ENCODE data around the gene MMP23B. TPM values are rescaled to one million over a fixed set of nuclear protein-coding genes. Genes with fewer than 3 reads are reported as not detected.
"Not testable (repeated sequence)": the region's sequence is repeated elsewhere in the genome, so short reads cannot be mapped to it uniquely, and the experiment has no call there.

Gene MMP23B
- total RNA-seq, 1 donor from 2014 or later, result 3.2 TPM

DNA sequence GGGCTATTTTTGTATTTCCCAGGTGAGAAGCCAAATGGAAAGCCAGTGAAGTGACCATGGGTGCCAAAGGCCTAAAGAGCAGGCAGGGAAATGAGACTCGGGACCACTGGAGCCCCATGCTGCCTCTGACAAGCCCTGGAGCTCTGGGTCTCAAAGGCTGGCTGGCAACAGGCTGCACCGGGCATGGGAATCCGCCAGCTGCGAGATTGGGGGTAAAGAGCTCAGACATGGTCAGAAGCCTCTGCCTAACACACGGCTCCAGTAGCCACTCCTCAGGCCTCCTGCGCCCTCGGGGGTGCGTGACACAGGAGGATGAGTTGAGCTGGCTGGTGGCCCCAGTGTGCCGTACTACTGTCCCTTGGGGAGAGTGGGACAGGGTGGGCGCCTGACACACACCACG is 32.3 kb downstream of the MMP23B start:
- DNase-seq (ENCODE audit: extremely low read depth, low read depth, low spot score), result not testable (repeated sequence)

DNA sequence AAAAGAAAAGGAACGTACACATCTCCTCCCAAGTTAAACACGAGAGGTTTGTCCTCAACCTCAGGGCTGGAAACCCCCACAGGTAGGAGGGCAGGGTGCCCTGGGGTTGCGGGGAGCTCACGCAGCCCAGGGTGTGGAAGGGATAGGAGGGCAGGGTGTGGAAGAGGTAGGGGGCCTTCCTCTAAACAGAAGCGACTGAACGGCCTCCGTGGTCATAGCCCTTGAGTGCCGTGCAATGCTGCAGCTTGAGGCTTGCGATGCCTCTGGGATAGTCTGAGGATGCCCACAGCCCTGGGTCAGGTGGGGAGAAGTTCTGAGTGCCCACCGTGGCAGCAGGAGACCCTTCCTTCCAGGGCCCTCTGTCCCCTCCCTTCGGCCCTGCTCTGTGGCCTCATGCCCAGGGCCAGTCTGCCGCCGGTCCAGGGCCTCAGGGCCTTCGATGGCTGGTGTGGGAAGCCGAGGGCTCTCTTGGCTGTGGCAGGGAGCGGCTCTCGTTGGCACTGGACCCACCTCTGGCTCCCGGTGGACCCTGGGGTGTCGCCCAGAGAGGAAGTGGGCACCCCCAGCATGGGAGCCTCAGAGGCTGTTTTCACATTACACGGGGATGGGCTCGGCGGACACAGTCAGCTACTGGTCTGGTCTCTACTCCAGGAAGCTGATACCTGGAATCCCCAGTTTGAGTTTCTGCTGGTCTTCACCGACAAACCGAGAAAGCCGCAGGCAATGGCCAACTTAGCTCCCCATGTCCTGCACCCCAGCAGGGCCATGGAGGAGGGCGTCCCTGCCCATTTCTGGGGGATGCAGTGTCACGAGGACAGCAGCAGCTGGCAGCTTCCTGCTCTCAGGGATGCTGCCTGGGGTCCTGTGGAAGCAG is 33.2 kb downstream of the MMP23B start:
- no peak for DNase-seq (ENCODE audit: extremely low read depth, low read depth, low spot score)

DNA sequence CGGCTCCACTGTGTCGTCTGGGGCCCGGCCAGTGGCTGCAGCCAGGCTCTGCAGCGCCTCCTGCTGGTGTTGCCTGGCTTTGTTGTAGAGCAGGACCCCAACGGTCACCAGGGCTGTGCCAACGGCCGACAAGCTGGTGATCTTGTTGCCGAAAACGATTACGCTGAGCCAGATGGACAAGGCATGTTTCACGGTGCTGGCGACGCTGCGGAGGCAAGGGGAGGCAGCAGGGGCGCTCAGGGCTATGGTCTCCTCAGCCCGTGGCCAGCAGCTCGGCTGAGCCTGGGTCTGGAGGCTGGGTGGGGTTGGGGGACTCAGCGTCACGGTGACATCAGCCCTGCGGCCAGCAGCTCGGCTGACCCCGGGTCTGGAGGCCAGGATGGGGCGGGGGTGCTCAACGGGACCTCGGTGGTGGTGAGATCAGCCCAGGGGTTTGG is 33.9 kb downstream of the MMP23B start:
- no peak for DNase-seq (ENCODE audit: extremely low read depth, low read depth, low spot score)

DNA sequence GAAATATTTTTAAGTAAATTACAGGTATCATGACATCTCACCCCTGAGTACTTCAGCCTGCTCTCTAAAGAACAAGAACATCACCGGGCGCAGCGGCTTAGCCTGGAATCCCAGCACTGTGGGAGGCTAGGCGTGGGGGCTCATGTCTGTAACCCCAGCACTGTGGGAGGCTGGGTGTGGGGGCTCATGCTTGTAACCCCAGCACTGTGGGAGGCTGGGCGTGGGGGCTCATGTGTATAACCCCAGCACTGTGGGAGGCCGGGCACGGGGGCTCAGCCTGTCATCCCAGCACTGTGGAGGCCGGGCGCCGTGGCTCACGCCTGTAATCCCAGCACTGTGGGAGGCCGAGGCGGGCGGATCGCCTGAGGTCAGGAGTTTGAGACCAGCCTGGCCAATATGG is 34.6 kb downstream of the MMP23B start:
- no peak for DNase-seq (ENCODE audit: extremely low read depth, low read depth, low spot score)

DNA sequence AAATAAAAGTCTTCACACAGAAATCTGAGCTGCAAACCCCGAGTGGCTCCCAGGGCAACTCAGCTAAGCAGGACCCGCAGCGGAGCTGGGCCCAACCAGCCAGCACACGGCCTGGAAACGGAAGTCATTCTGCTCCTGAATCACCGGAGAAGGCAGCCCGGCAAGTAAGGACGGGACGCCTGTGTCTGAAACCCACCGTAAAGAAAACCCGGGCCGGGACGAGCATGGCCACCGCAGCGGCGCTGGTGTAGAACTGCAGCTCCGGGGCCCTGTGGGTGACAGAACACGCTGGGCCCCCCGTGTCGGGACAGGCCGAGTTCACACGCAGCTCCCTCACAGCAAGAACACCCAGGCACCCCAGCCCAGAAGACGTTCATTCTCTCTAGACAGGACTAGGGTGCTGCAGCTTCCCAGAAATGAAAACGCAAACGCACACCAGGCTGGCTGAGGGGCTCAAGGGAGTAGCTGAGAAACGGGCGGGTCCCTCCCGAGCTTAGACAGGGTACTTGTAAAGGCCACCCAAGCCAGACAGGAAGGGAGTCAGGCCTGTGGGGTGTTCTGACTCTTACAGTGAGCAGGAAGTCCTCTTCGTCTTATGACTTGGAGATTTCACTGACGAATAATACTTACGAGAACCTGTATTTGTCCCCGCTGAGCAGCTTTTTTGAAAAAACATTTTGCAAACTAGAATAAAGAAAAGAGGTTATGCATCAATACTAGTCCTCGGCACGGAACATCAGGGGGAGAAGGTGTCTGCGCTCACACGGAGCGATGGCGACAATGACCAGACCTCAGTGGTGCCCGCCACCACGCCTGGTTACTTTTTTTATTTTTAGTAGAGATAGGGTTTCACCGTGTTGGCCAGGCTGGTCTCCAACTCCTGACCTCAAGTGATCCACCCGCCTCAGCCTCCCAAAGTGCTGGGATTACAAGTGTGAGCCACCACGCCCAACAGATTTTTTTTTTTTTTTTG is 37.8 kb downstream of the MMP23B start:
- DNase-seq (ENCODE audit: extremely low read depth, low read depth, low spot score), result no peak

DNA sequence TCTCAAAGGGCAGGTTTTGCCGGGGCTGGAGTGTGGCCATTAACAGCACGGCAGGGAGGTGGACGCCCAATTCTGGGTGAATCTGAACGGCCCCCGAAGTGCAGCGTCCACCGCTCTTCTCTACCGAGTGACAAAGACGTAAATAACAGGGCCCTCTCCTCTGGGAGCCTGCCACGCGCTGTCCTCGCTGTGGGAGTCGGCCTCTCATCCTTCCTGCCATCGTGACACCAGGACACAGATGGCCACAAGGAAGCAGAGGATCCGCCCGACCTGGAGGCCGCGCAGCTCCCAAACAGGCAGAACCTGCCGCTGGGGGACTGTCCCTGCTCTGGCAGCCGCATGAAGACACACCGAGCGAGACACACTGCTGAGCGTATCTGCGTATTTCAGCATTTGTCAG is 38.9 kb downstream of the MMP23B start:
- DNase-seq (ENCODE audit: extremely low read depth, low read depth, low spot score), result no peak

DNA sequence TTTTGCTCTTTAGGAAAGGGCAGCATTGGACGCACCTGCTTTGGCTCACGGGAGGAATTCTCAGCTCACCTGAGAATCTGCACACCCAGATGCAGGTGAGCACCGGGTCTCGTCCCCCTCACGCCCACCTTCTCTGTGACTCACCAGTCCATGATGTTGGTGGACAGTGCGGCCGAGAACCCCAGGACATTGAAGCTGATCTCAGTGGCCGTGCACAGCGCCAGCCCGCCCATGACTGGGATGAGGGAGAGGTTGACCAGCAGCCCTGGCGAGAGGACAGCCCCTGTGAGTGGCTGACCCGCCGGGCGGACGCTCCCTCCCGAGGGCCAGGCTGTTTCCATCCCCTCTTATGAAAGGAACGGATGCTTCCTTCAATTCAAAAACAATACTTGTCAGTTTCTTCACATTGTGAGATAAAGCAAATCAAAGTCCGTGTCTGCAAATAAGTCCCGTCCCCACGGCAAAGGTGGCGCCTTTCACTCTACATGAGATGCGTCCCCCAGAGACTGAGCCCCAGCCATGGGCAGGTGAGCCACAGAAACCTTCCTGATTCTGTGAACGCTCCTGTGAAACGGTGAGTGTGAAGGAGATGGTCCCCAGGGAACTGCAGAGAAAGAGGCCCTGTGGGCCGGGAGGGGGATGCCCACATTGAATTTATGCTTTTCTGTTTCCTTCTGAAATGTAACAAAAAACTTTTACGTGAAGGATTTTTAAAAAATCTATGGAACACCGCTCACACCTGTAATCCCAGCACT is 39.6 kb downstream of the MMP23B start:
- no peak for DNase-seq (ENCODE audit: extremely low read depth, low read depth, low spot score)

DNA sequence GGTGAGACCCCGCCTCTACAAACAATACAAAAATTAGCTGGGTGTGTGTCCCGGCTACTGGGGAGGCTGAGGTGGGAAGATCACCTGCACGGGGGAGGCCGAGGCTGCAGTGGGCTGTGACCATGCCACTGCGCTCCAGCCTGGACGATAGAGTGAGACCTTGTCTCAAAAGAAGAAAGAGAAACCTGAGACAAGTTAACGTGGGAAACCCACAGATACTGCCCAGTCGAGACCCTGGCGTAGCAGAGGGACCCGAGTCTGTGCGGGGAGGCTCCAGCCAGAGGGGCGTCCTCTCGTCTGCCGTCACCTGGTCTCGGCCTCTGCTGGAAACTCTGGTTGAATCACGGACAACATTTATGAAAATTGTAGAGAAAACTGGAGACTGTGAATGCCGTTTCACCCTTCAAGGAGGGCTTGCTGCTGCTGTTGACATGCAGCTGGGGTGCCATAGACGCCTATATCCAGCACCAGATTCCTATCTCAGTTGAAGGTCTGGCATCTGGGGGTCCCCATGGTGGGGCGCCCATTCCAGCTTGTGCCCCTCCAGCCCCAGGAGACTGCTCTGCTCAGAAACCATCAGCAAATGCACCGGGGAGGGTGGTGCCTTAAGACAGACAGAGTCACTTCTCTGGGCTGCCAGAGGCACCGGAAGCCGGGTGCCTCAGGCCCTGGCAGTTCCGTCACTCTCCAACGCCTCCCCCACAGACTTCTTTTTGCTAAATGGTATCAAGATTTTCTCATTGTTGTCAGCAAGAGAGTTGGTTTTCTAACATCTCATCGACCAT is 40.4 kb downstream of the MMP23B start:
- no peak for DNase-seq (ENCODE audit: extremely low read depth, low read depth, low spot score)

DNA sequence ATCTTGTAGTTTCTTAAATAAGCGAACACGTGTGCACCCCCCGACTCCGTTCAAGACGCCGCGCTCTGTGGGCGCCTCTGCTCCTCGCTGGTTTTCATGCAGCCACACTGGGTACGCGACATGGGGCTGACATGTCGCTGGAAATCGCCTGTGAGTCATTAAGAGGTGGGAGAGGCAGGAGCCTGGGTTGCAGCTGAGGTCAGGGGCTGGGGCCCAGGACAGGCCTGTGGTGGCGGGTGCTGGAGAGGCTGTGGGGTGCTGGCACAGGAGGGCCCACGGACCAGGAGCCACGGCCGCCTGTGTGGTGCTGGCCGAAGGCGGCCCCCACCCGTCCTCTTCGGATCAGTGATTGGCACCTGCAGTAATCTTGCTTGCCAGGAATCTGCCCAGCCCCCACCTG is 42.8 kb downstream of the MMP23B start:
- DNase-seq (ENCODE audit: extremely low read depth, low read depth, low spot score), result not testable (repeated sequence)

DNA sequence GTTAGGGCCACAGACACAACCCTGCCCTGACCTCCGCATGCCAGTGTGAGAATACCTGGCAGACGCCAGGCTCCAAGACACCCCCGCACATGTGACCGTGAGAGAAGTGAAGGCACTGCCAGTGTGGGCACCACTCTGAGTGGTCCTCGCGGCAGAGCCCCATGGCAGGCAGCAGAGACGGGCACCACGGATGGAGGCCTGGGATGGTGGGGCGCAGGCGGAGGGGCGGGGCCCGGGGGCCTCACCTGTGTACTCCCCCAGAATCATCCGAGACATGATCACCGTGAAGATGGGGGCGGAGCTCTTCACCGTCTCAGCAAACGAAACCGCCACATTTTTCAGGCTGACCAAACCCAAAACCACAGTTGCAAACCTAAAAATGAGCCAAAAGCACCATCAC is 43.2 kb downstream of the MMP23B start:
- DNase-seq (ENCODE audit: extremely low read depth, low read depth, low spot score), result not testable (repeated sequence)

DNA sequence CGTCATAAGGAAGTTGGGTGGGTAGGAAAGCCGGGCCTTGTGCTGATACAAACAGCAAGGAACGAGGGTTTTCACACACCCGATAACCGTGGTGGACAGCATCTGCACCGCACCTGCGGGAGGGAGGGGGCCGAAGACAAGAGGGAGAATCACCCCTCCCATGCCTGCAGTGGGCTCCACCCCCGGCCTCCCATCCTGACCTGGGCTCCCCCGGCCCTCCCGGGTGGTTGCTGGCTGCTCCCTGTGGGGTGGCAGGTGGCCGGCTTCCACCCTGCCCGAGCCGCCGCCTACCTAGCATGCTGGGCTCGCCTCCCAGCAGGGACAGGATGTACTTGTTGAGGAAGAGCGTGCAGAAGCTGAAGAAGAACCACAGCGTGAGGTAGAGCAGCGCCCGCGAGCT is 44.1 kb downstream of the MMP23B start:
- not testable (repeated sequence) for DNase-seq (ENCODE audit: extremely low read depth, low read depth, low spot score)

DNA sequence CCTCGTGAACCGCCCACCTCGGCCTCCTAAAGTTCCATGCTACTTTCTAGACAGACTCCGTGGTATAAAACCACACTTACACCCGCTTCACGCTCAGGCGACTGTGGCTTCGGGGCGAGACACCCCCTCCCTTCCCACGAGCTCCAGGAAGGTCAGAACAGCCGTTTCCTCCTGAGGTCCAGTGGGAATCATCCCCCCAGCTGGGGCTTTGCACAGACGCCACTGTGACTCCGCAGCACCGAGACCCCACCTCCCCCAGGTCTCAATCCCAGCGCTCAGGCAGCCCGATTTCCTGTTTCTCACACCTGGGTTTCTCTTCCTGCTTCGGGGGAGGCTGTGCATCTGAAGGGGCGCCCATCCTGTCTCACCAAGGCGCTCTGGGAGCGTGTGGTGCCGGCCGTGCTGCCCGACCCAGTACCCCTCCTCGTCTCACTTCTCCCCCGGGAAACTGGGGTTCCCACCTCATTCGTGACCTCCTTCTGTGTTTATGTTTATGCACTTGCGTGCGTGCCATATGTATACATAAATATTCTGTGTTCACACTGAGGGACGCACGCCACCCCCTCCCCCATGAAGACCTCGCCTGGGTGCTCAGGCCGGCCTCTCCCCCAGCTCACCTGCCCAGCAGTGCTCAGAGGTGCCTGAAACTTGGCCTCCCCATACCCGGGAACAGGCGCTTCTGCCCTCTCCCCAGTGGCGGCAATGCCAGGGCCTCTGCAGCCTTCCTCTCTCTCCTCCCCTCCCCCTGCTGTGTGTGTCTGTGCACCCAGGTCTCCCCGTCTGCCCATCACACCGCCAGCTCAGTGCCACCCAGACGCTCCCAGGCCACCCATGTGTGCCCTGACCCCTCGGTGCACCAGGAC is 46.0 kb downstream of the MMP23B start:
- DNase-seq (ENCODE audit: extremely low read depth, low read depth, low spot score), result no peak

DNA sequence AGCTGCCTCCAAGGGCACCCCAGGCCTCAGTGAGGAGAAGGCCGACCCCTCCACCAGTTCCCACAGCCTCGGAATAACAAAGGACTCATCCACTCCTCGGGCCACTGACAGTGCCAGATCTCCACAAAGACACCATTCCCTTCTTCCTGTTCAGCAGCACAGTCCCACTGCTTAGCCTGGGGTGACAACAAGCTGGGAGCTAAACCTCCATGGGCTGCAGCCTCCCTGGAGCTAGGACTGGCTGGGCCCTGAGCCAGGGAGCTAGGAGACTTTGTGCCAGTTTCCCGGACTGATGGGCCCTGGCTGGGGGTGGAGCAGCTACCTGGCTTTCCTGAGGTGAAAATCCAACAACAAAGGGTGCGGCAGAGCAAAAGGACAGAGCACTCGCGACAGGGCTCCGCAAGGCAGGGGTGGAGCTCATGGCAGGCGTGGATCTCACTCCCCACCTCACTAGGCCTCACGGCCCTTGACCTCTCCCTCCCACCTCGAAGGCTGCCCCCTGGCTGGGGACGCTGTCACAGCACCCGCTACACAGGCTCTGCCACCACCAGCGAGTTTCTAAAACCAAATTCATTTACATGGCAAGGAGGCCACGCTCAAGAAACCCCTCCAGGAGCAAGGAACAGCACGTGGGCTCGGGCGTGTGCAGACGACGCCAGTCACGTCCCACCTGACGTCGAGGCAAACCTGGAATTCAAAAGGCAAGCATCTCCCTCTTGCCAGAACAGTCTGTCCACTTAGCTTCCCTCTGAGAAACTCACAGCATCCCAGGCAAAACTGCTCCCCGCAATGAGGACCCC is 46.8 kb downstream of the MMP23B start:
- no peak for DNase-seq (ENCODE audit: extremely low read depth, low read depth, low spot score)

DNA sequence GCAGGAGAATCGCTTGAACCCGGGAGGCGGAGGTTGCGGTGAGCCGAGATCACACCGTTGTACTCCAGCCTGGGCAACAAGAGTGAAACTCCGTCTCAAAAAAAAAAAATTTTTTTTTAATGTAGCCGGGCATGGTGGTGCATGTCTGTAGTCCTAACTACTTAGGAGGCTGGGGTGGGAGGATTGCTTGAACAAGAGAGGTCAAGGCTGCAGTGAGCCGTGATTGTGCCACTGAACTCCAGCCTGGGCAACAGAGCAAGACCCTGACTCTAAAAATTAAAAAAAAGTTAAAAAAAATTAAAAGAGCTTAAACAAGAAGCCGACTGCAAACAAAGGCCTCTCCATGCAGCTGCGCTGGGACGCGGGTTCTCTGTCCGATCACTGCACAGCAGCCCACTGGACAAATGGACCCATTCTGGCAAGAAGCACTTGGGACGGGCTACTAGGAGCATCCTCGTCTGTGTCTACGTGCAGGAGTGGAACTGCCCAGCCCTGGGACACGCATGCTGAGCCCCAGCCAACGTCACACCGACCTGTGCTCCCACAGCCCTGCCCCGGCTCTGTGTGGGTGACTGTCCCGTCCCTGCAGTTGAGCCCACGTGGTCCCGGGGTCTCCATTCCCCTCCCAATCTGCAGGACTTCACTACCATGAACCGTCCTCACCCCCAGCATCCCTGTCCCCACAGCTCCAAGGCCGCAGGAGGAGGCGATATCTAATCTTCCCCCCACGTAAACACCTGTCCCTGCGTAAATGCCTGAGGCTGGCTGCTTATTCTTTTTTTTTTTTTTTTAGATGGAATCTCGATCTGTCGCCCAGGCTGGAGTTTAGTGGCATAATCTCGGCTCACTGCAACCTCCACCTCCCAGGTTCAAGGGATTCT is 48.3 kb downstream of the MMP23B start:
- DNase-seq (ENCODE audit: extremely low read depth, low read depth, low spot score), result no peak

DNA sequence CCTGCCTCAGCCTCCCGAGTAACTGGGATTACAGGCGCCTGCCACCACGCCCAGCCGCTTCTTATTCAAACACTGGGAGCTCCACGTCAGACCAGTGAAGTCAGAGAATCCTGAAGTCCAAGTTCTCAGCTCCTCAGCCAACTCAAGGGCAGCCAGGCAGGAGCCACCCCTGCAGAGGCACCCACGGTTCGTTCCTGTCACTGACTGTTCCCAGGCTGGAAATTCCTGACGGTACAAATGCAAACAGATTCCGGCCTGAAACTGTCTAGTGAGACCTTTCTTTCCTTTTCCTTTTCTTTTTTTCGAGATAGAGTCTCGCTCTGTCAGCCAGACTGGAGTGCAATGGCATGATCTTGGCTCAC is 48.9 kb downstream of the MMP23B start:
- no peak for DNase-seq (ENCODE audit: extremely low read depth, low read depth, low spot score)

DNA sequence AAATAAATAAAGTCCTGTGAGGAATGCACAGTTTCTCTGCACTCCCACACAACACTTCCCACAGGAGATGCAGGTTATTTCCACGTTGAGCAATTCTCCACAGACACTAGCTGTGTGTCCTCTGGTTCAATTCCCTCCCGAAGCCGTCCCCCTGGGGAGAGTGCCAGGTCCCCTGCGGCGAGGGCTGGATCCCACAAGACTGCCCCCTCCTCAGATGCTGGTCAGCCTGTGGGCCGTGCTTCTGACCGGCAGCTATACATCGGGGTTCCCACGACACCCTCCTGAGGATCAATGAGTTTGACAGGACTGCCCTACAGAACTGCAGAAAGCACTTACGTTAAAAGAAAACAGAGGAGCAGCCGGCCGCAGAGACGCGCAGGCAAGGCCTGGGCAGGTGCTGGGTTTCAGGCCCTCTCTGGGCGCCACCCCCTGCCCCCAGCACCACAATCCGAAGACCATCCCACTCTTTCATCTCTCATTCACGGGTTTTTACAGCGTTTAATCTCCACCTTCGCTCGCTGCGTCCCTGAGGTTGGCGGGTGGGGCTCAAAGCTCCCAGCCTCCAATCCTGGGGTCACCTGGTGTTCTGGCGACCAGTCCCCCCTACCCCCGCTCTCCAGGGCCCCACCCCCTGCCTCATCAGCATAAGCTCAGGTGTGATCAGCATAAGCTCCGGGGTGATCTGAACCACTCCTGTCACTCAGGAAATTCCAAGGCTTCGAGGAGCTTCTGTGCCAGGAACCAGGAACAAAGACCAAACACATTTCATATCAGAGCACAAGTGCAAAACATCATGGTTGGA is 51.3 kb downstream of the MMP23B start:
- no peak for DNase-seq (ENCODE audit: extremely low read depth, low read depth, low spot score)

Data from glomerular endothelial cell (primary cell).